Endothelial cell of umbilical vein (primary cell): ENCODE data around the gene NHERF2.

Source experiments
- EZH2 ChIP-seq: IDR thresholded peaks from 2 replicates; pipeline ENCODE4 v1.6.1; 2012; ENCODE audit warnings: borderline replicate concordance, low read depth, mild to moderate bottlenecking, moderate library complexity, low read length, inconsistent platforms; ENCODE audit not compliant: severe bottlenecking
- JUN ChIP-seq: IDR thresholded peaks from 2 replicates; pipeline ENCODE4 v1.6.1; 2011; ENCODE audit warnings: borderline replicate concordance, low read depth; ENCODE audit not compliant: insufficient read length, insufficient read depth
- POLR2A ChIP-seq: IDR thresholded peaks from 2 replicates; pipeline ENCODE4 v1.6.1; 2012; ENCODE audit warnings: low read depth, mild to moderate bottlenecking, control low read depth, low read length
- POLR2AphosphoS5 ChIP-seq: IDR thresholded peaks from 2 replicates; pipeline ENCODE4 v1.6.1; 2012; ENCODE audit warnings: low read depth, mild to moderate bottlenecking, control low read depth, low read length, moderate library complexity; ENCODE audit not compliant: insufficient read depth
- TF ChIP-seq, protein P1 (sequence below), 2 donors: IDR thresholded peaks; 1 replicate in 1 of 2; 2 replicates in 1 of 2; pipeline ENCODE4 v1.5.1; 2011; ENCODE audit warnings: low read length in 2 of 2, mild to moderate bottlenecking in 2 of 2, moderate library complexity in 2 of 2, control low read depth in 1 of 2, inconsistent platforms in 1 of 2, low read depth in 1 of 2; ENCODE audit not compliant: insufficient read depth in 1 of 2; ENCODE audit errors: extremely low read depth in 1 of 2

DNA sequence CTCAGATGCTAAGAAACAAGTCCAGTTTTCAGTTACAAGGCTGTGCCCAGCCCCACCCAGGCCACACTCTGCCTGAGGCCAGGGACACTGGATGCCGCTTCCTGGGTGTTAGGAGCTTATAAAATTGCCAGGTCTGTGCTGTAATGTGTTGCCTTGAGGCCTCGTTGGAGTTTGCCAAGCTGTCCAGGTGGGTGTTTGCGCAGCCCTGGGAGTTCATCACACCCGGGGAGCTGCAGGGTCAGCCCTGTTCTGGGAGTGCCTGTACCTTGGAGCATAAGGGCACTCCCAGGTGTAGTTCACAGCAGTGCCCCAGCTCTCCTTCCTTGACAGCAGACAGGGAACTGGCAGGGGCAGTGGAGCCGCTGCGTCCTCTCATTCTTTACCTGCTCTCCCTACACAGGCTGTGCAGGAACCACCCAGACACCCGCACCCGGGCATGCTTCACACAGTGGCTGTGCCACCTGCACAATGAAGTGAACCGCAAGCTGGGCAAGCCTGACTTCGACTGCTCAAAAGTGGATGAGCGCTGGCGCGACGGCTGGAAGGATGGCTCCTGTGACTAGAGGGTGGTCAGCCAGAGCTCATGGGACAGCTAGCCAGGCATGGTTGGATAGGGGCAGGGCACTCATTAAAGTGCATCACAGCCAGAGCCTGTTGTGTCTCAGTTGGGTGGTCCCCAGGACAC is 41.1 kb upstream of the NHERF2 start:
- TF ChIP-seq JUN, result no peak
- TF ChIP-seq POLR2A, result no peak
- TF ChIP-seq, protein P1, sequence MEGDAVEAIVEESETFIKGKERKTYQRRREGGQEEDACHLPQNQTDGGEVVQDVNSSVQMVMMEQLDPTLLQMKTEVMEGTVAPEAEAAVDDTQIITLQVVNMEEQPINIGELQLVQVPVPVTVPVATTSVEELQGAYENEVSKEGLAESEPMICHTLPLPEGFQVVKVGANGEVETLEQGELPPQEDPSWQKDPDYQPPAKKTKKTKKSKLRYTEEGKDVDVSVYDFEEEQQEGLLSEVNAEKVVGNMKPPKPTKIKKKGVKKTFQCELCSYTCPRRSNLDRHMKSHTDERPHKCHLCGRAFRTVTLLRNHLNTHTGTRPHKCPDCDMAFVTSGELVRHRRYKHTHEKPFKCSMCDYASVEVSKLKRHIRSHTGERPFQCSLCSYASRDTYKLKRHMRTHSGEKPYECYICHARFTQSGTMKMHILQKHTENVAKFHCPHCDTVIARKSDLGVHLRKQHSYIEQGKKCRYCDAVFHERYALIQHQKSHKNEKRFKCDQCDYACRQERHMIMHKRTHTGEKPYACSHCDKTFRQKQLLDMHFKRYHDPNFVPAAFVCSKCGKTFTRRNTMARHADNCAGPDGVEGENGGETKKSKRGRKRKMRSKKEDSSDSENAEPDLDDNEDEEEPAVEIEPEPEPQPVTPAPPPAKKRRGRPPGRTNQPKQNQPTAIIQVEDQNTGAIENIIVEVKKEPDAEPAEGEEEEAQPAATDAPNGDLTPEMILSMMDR (IDR thresholded peaks at IDR 0.05; ENCODE audit: extremely low read depth in 1 of 2, insufficient read depth in 1 of 2, low read depth in 1 of 2, low read length in 2 of 2), result no peak
- TF ChIP-seq EZH2, result no peak
- no peak for TF ChIP-seq POLR2AphosphoS5
